ENCODE results near the gene BCKDK.
"Not testable (repeated sequence)": the region's sequence is repeated elsewhere in the genome, so short reads cannot be mapped to it uniquely, and the experiment has no call there.

BCKDK gene

DNA sequence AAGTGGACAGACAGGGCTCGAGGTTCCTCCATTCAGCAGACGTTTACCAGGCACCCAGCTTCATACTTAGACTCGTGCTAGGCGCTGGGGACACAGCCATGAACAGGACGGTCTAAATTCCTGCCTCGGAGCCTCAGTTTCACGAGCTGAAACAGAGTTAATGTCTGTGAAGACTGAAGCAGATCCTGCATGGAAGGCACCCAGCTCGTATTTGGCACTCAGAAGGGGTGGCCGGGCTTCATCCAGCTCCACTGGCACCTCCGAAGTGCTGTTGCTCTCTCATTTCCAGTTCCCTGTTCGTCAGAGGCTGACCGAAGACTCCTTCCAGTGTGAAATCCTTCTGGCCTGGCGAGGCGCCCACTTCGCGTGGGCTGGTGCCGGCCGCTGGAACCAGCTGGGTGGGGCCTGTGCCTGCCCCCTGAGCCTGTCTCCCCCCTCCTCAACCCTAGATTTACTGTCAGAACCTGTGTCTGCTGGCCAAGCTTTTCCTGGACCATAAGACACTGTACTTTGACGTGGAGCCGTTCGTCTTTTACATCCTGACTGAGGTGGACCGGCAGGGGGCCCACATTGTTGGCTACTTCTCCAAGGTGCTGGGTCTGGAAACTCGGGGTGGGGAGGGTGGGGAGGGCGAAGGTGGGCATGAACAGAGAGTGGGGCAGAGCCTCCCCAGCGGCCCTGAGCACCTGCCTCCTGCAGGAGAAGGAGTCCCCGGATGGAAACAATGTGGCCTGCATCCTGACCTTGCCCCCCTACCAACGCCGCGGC is 21.6 kb downstream of the BCKDK start:
- no peak for DNase-seq

DNA sequence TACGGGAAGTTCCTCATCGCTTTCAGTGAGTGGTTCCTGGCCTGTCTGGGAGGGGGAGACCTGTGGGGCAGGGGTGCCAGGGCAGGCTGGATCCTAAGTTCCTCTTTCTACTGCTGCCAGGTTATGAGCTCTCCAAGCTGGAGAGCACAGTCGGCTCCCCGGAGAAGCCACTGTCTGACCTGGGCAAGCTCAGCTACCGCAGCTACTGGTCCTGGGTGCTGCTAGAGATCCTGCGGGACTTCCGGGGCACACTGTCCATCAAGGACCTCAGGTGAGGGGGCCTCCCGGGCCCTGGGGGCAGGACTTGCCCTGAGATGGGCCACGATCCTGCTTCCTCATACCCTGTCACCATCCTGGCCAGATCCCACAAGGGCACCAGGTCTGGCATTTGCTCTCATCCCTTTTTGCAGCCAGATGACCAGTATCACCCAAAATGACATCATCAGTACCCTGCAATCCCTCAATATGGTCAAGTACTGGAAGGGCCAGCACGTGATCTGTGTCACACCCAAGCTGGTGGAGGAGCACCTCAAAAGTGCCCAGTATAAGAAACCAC is 22.2 kb downstream of the BCKDK start:
- DNase-seq: no peak

- no peak for DNase-seq
These were observed 22.7 kb downstream of the BCKDK start for GRCh38 chr16:31130899-31131298.

- no peak for DNase-seq
These were observed 23.2 kb downstream of the BCKDK start for GRCh38 chr16:31131416-31131815.

DNA sequence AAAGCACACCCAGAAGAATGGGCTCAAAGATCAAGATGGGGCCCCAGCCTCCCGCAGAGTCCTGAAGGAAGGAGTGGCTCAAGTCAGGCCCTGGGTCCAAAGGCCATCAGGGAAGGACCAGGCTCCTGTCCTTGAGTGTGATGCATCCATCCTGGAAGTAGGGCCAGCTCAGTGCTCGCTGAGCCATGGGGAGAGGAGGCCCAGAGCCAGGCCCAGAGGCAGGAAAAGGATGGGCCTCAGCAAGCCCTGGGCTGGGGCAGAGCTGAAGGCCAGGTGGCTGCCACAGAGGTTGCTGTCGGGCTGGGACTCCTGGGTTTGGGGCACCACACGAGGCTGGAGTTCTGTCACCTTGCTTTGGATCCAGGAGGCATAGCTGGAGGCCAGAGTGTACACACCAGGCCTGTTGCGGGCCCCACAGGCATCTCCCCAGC is 23.7 kb downstream of the BCKDK start:
- DNase-seq: no peak

DNA sequence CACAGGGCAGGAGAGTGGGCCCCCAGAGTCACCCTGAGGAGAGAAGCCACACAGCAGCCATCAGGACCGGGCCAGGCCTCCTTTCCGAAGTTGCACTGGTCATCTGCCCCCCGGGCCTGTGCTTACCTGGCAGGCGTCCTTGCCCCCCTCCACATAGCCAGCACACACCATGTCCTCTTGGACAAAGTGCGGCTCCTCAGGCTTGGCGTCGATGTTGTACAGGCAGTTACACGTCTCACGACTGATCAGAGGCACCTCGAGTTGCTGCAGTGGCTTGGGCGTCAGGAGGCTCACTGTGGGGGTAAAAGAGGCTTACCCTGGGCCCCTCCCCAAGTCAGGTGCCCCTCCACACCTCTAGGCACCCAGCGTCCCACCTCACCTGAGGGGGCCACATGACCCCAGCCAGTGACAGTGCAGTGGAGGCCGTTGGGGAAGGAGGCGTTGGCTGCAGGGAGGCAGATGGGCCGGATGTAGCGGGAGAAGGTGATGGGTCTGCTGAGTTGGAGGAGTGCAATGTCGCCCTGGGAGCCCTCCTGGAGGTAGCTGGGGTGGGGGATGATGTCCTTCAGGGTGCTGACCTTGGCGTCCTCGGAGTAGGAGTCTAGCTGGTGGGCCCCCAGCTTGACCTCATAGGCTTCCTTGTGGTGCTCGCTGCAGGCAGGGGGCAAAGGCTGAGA is 24.3 kb downstream of the BCKDK start:
- no peak for DNase-seq

- no peak for DNase-seq
These were observed 24.9 kb downstream of the BCKDK start for GRCh38 chr16:31133046-31133501.

DNA sequence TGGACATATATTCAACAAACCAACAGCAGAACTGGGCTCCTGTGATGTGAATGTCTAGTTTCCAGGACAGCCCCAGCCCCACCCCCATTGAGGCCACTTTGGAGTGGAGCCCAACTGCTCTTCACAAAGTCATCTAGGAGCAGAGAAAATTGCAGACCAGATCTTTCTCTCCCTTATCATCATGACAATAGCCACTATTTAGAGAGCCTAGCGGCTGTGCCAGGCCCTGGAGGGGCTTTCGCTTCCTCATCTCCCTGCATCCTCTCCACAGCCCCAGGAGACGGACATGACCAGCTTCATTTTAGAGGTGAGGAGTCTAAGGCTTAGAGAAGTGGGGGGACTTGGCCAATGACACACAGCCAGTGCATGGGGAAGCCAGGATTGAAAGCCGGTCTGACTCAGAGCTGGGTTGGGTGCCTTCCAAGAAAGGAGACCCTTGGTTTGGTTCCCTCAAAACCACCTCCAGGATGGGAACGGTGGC is 25.9 kb downstream of the BCKDK start:
- DNase-seq: no peak

DNA sequence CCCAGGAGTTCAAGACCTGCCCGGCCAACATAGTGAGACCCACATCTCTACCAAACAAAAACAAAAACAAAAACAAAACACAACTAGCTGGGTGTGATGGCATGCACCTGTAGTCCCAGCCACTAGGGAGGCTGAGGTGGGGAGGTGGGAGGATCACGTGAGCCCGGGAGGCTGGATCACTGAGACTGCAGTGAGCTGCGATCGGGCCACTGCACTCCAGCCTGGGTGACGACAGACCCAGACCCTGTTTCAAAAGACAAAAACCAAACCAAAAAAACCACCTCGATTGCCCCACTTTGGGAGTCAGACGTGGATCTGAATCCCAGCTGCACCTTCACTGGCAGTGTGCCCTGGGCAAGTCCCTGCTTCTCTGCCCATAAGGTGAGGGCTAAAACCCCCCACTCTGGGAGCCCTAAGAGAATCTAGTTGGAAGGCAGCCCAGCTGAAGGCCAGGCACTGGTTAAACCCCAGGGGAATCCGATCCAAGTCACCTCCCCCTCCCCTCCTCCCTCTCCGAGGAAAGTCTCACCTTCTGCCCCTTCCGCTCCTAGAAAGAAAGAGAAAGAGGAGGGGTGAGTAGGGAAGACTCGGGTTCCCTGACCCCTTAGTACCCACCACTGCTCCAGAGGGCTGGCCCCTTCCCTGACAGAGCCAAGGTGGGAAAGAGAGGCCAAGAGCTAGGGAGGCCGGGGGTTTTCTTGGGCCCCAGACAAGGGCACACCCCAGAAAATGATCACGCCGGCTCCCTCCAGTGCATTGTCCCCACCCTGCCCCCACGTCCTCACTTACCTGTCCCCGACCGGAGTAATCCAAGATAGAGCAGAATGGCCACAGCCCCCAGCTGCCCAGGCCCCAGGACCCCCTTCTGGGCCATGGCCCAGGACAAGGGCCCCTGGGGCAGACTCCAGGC is 26.7 kb downstream of the BCKDK start:
- no peak for DNase-seq

GRCh38 chr16:31135535-31136286 is 27.5 kb downstream of the BCKDK start, which contains the start of gene PRSS8:
Gene PRSS8 (minus strand): TSS chr16:31135727. CDS start chr16:31135498, 229 bp downstream.
- DNase-seq: no peak

DNA sequence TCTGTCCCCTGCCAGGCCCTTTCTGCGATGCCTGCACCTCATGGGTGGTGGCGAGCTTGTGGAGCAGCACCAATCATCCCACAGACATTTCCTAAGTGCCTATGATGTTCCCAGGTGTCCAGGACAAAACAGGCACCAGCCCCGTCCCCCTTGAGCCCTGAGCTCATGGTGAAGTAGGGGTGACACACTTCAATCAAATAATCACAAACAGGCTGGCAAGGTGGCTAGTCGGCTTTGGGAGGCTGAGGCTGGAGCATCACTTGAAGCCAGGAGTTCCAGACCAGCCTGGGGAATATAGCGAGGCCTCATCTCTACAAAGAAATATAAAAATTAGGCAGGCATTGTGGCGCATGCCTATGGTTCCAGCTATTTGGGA is 28.1 kb downstream of the BCKDK start:
- DNase-seq: no peak

DNA sequence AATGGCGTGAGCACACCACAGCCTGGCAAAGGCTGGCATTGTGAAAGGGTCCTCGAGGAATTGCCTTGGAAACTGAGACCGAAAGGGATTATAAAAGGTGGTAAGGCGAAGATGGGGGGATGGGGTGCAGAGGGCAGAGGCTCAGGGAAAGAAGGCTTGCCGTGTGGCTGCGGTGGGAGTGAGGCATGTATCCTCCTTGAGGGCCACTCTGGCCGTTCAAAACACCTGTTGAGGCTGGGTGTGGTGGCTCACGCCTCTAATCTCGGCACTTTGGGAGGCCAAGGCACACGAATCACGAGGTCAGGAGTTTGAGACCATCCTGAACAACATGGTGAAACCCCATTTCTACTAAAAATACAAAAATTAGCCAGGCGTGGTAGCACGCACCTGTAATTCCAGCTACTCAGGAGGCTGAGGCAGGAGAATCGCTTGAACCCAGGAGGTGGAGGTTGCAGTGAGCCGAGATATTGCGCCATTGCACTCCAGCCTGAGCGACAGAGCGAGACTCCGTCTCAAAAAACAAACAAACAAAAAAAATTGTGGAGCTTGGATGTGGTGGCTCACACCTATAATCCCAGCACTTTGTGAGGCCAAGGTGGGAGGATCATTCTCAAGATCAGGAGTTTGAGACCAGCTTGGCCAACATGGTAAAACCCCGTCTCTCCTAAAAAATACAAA is 28.8 kb downstream of the BCKDK start:
- not testable (repeated sequence) for DNase-seq

DNA sequence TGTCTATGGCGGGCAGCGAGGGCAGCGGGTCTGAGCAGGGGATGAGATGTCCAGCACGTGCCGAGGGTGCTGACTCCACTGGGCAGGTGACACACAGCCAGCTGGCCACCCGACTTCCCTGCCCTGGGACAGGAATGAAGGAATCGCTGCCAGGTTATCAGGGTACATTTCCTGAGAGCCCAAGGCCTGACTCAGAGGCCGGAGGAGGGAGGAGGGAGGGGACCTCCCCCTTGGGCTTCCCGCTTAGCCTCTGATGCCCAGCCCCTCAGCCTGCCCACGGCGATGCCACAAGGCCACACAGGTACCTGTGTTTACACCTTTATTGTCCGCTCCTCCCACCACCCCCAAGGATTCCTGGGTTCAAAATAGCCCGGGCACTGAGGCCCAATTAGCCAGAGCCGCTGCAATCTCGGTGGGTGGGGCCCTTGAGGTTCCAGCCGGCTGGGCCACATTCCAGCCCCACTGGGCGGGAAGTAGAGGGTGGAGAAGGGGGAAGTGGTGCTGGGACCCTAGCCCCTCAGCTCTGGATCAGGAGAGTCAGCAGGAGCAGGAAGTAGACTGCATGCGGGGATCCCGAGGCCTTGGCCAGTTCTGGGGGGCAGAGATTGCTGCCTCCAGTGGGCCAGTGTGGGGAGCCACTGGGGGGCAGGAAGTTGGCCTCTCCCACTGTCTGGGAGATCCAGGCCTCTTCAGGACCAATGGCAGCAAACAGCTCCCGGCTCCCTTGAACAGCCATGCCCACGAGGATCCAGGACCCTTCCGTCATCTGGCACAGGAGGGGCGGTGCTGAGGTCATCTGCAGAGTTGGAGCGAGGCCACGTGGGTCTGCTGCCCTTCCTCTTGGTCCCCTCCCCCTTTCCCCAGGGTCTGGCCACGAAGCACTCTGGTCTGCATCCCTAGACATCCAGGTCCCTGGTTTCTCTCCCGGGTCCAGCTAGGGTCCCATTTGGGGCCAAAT is 30.7 kb downstream of the BCKDK start:
- no peak for DNase-seq

- not testable (repeated sequence) for DNase-seq
These were observed 32.9 kb downstream of the BCKDK start for GRCh38 chr16:31141071-31141469.

GRCh38 chr16:31141489-31142108 is 33.4 kb downstream of the BCKDK start:
- DNase-seq: no peak

- DNase-seq: no peak
These were observed 34.2 kb downstream of the BCKDK start for GRCh38 chr16:31142109-31143010.

DNA sequence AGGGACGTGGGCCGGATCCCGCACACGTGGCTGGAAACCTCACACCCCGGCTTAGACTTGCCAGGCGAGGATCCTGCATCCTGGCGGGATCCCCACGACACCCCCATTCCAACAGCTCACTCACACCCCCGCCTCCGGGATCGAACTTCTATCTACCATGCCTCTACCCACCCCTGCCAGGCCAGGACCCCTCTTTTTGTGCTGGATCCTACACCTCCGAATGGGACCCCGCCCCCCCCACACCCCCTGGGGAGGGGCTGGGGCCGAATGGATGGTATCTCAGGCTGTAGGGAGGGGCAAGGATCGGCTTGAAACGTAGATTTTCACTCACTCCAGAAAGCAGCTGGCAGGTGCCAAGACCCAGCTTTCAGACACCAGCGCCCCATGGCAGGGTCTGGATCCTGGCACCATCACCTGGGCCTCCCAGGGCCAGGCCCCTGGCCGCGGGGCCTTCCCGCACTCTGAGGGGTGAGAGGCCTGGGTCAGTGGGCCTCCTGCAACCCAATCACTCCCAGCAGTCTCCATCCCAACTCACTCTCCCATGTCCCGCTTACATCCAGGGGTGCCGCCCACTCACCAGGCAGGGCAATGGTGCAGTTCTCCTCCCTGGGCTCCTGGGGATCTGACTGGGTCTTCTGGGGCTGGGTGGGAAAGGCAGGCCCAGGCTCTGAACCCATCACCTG is 35.0 kb downstream of the BCKDK start:
- DNase-seq: no peak

DNA sequence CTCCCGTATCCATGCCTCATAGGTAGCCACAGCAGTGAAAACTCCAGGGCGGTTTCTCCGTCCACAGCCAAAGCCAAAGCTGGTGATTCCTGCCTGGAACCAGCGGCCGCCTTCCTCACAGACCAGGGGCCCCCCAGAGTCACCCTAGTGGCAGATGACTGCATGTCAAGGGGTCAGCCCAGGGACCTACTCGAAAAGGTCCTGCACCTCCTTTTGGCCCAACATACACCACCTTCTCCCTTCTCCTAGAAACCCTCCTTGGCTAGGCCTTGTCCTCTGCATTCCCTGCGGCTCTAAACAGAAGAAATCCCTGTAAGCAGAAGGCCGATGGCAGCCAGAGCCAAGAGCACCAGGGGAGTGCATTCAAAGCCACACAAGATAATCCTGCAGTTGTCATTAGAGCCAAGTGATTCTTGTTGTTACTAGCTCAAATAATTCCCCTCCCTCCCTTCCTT is 35.5 kb downstream of the BCKDK start:
- DNase-seq: no peak

Data from cortex of kidney (tissue), 1 donor.